Stimulated activated naive CD8-positive, alpha-beta T cell treated with anti-CD3 and anti-CD28 coated beads, Interleukin-15, amount 100 ng/mL, for 72 hours (primary cell): ENCODE data around the gene PAPOLA.

Source experiments
- ATAC-seq: fragments of 150-1000 bp; cut with Tn5 transposase; 2 replicates; pipeline ENCODE4 v1.10.0; 2021; ENCODE audit warnings: mild to moderate bottlenecking, moderate library complexity
- DNase-seq, 2 donors: peaks; one replicate each; pipeline ENCODE4 v3.0.0; 2021 to 2022
- H3K27ac Mint-ChIP-seq, 2 donors: one replicate each; pipeline ENCODE4 v1.8.0; 2022; ENCODE audit warnings: mild to moderate bottlenecking in 2 of 2, mixed read lengths in 2 of 2, moderate library complexity in 2 of 2
- H3K27me3 Mint-ChIP-seq: one replicate; pipeline ENCODE4 v1.8.0; 2022; ENCODE audit warnings: mixed read lengths
- H3K4me1 Mint-ChIP-seq: one replicate; pipeline ENCODE4 v1.8.0; 2022; ENCODE audit warnings: mild to moderate bottlenecking, mixed read lengths
- H3K4me3 Mint-ChIP-seq, 2 donors: one replicate each; pipeline ENCODE4 v1.8.0; 2022; ENCODE audit warnings: mild to moderate bottlenecking in 2 of 2, mixed read lengths in 2 of 2, moderate library complexity in 1 of 2
- H3K9me3 Mint-ChIP-seq, 2 donors: one replicate each; pipeline ENCODE4 v1.8.0; 2022; ENCODE audit warnings: mixed read lengths in 2 of 2

Gene PAPOLA

GRCh38 chr14:96603350-96604255 is 101.4 kb downstream of the PAPOLA start:
- Mint-ChIP-seq H3K4me1 (no peaks in the 10 kb centered on the region), H3K27ac (no peak overlapping the region), H3K4me3 (no peak overlapping the region), H3K9me3 (no peaks in the 10 kb centered on the region), H3K27me3 (peaks cover 15% of the 10 kb centered on the region)
- DNase-seq (no peak), ATAC-seq (no peak)

- Mint-ChIP-seq H3K9me3 (no peaks in the 10 kb centered on the region), H3K4me1 (no peaks in the 10 kb centered on the region), H3K4me3 (no peak overlapping the region)
Observed at GRCh38 chr14:96614481-96614881, 112.3 kb downstream of the PAPOLA start.

GRCh38 chr14:96616161-96616721 is 114.1 kb downstream of the PAPOLA start:
- Mint-ChIP-seq H3K27me3 (peaks cover 48% of the 10 kb centered on the region), H3K9me3 (no peaks in the 10 kb centered on the region), H3K27ac (no peak overlapping the region), H3K4me3 (no peak overlapping the region), H3K4me1 (no peaks in the 10 kb centered on the region)
- ATAC-seq (no peak), DNase-seq (no peak)

More at GRCh38 chr14:96614481-96614881, 112.3 kb downstream of the PAPOLA start:
- Mint-ChIP-seq H3K27me3 (peaks cover 48% of the 10 kb centered on the region), H3K27ac (no peak overlapping the region)
- ATAC-seq = no peak
- no peak for DNase-seq
